Stomach (tissue), 9 donors: ENCODE measurements around the gene EXOC2. TPM values are rescaled to one million over a fixed set of nuclear protein-coding genes. Genes with fewer than 3 reads are reported as not detected.

Experiments used
- DNase-seq, 2 donors: peaks; one replicate each; pipeline versions ENCODE4 v3.0.0 to v3.0.0-alpha.2; 2013 to 2019
- H3K27ac ChIP-seq, 5 donors: fragments of 200-600 bp in 4 of 5; sonication (generic) in 4 of 5; one replicate each; pipeline ENCODE4 v1.5.1; 2013 to 2019; ENCODE audit warnings: mild to moderate bottlenecking in 1 of 5, moderate library complexity in 1 of 5
- H3K27me3 ChIP-seq, 3 donors: fragments of 200-600 bp; sonication (generic); one replicate each; pipeline ENCODE4 v1.5.1; 2017 to 2019; ENCODE audit warnings: mixed run types in 1 of 3
- H3K36me3 ChIP-seq, 4 donors: fragments of 200-600 bp; sonication (generic); 1 replicate in 3 of 4; 2 replicates in 1 of 4; pipeline ENCODE4 v1.5.1; 2016 to 2019
- H3K4me1 ChIP-seq, 4 donors: fragments of 200-600 bp; sonication (generic); one replicate each; pipeline ENCODE4 v1.5.1; 2016 to 2019
- H3K4me3 ChIP-seq, 4 donors: fragments of 200-600 bp; sonication (generic) in 3 of 4; one replicate each; pipeline ENCODE4 v1.5.1; 2016 to 2019; ENCODE audit warnings: mild to moderate bottlenecking in 1 of 4
- H3K9me3 ChIP-seq, 4 donors: fragments of 200-600 bp; sonication (generic); one replicate each; pipeline ENCODE4 v1.5.1; 2016 to 2019
- CTCF ChIP-seq, 7 experiments: fragments of 450-650 bp in 4 of 7; fragments of 200-600 bp in 3 of 7; sonication (generic) in 3 of 7; IDR thresholded peaks; one replicate each; pipeline ENCODE4 v1.5.1; 2016 to 2019; ENCODE audit warnings: antibody characterized with exemption in 7 of 7, control low read depth in 2 of 7, mild to moderate bottlenecking in 1 of 7
- EP300 ChIP-seq: sonication (generic); formaldehyde crosslinking; IDR thresholded peaks from one replicate; pipeline ENCODE4 v1.6.1; 2017; ENCODE audit warnings: antibody characterized with exemption
- POLR2A ChIP-seq, 4 donors: fragments of 450-650 bp; IDR thresholded peaks; one replicate each; pipeline ENCODE4 v1.6.1; 2016; ENCODE audit warnings: antibody characterized with exemption in 4 of 4, control low read depth in 2 of 4, mild to moderate bottlenecking in 1 of 4, moderate library complexity in 1 of 4
- POLR2AphosphoS5 ChIP-seq, 3 donors: sonication (generic); formaldehyde crosslinking; IDR thresholded peaks; one replicate each; pipeline ENCODE4 v1.6.1; 2016; ENCODE audit warnings: antibody characterized with exemption in 3 of 3
- WGBS, 5 donors: extraction: QIAGEN DNeasy Blood & Tissue Kit in 3 of 5; methylation state at CpG; one replicate each; pipeline versions ENCODE4 v1.1.5 to v1.1.7; 2013 to 2018; 5-methylcytosine and 5-hydroxymethylcytosine counted together
- intact Hi-C: fragments of 100-400 bp; cut with DNase I; formaldehyde crosslinking; loops from one replicate; pipeline ENCODE4 v1.15.1; 2023; ENCODE audit warnings: low total_unique reads
- polyA plus RNA-seq, 3 donors: library from polyadenylated mRNA; stranded (reverse); fragments of 200-250 nt; gene quantifications; one replicate each; pipeline ENCODE4 v1.2.3, GENCODE V29; 2013
- total RNA-seq, 5 donors: library from RNA; depleted of rRNA; stranded (reverse); fragments of >200 nt; gene quantifications; one replicate each; pipeline versions ENCODE4 v1.1.0 to v1.2.3, GENCODE V29; 2014 to 2016
- donor health status: healthy with polysubstance abuse.
- donor health status: Bipolar disorder and iron deficiency.
- donor health status: healthy.

EXOC2 gene
- total and polyA plus RNA-seq, 8 donors = 5.3 to 39.7 (median 13.8) TPM

- no peaks in the 10 kb centered on the region for H3K27me3 ChIP-seq
- no peaks in the 10 kb centered on the region for H3K9me3 ChIP-seq
- no peak overlapping the region for H3K27ac ChIP-seq
- H3K36me3 ChIP-seq = peaks cover 11 to 57% (median 52%) of the 10 kb centered on the region in 4 donors
- TF ChIP-seq CTCF (IDR thresholded peaks at IDR 0.05) (no peak), POLR2A (IDR thresholded peaks at IDR 0.05) (no peak), POLR2AphosphoS5 (IDR thresholded peaks at IDR 0.05) (no peak), EP300 (no peak)
- H3K4me3 ChIP-seq = no peak overlapping the region
- DNase-seq = no peak
- intact Hi-C loops = no loop called here
- whole genome bisulfite sequencing, 5 donors = 93 to 96% (median 95%) methylated on average over 6 of the region's 6 CpGs
- no peaks in the 10 kb centered on the region for H3K4me1 ChIP-seq
Observed at GRCh38 chr6:484746-485145, 208.2 kb downstream of the EXOC2 start.

GRCh38 chr6:484086-484745 lies 208.7 kb downstream of the EXOC2 start:
- Histone ChIP-seq H3K4me3 (no peak overlapping the region), H3K27me3 (no peaks in the 10 kb centered on the region), H3K9me3 (no peaks in the 10 kb centered on the region), H3K4me1 (no peaks in the 10 kb centered on the region), H3K36me3 (peaks cover 11 to 52% (median 49%) of the 10 kb centered on the region in 4 donors), H3K27ac (no peak overlapping the region)
- DNase-seq = no peak
- 86 to 93% (median 91%) methylated on average over 4 of the region's 4 CpGs for WGBS, 5 donors
- no peak for TF ChIP-seq EP300
- no peak for TF ChIP-seq CTCF (IDR thresholded peaks at IDR 0.05)
- TF ChIP-seq POLR2AphosphoS5 (IDR thresholded peaks at IDR 0.05) = no peak
- TF ChIP-seq POLR2A (IDR thresholded peaks at IDR 0.05) = no peak
- intact Hi-C loops = no loop called here

GRCh38 chr6:475314-475713 lies 217.6 kb downstream of the EXOC2 start:
- 62 to 68% (median 66%) methylated on average over 14 of the region's 14 CpGs for WGBS, 5 donors
- H3K9me3 ChIP-seq = no peaks in the 10 kb centered on the region
- H3K4me3 ChIP-seq = no peak overlapping the region
- TF ChIP-seq CTCF (IDR thresholded peaks at IDR 0.05) = no peak
- no peak for TF ChIP-seq EP300
- TF ChIP-seq POLR2A (IDR thresholded peaks at IDR 0.05) = no peak
- TF ChIP-seq POLR2AphosphoS5 (IDR thresholded peaks at IDR 0.05) = no peak
- no peak for DNase-seq
- no peaks in the 10 kb centered on the region for H3K4me1 ChIP-seq
- intact Hi-C loops = no loop called here
- H3K27me3 ChIP-seq = peaks cover 0 to 8% (median 5%) of the 10 kb centered on the region in 3 donors
- no peaks in the 10 kb centered on the region for H3K36me3 ChIP-seq
- H3K27ac ChIP-seq = no peak overlapping the region

GRCh38 chr6:474453-475185 lies 218.3 kb downstream of the EXOC2 start:
- no peaks in the 10 kb centered on the region for H3K4me1 ChIP-seq
- intact Hi-C loops = no loop called here
- 38 to 50% (median 44%) methylated on average over 18 to 19 of the region's 19 CpGs for WGBS, 5 donors
- H3K9me3 ChIP-seq = no peaks in the 10 kb centered on the region
- H3K27me3 ChIP-seq = peaks cover 0 to 9% (median 5%) of the 10 kb centered on the region in 3 donors
- no peak overlapping the region for H3K27ac ChIP-seq
- no peak overlapping the region for H3K4me3 ChIP-seq
- TF ChIP-seq EP300 (no peak), CTCF (IDR thresholded peaks at IDR 0.05) (no peak), POLR2AphosphoS5 (IDR thresholded peaks at IDR 0.05) (no peak)
- peak; percentile 52 to 65 for DNase-seq
- H3K36me3 ChIP-seq = no peaks in the 10 kb centered on the region
